Mesenteric fat pad (tissue), 1 donor: ENCODE data around the gene PADI6. TPM values are rescaled to one million over a fixed set of nuclear protein-coding genes. Genes with fewer than 3 reads are reported as not detected.

Source experiments
- DNase-seq: peaks from one replicate; pipeline ENCODE4 v3.0.0-alpha.2; 2020; ENCODE audit warnings: low spot score
- long read RNA-seq: library from polyadenylated mRNA; unstranded; transcript quantifications from one replicate; pipeline ENCODE4 v2.0.0, GENCODE V29; 2020
- total RNA-seq: library from RNA; stranded (reverse); fragmentation: NEBNext Ultra II Directional; extraction: Animal tissue kit (Norgen Biotek cat#: 25700); gene quantifications from one replicate; pipeline ENCODE4 v1.2.1, GENCODE V29; 2021
- donor health status: DM: yes; HTN: yes; CAD: no.

PADI6 gene
- total RNA-seq, result not detected
- long read RNA-seq, result 0 reads

DNA sequence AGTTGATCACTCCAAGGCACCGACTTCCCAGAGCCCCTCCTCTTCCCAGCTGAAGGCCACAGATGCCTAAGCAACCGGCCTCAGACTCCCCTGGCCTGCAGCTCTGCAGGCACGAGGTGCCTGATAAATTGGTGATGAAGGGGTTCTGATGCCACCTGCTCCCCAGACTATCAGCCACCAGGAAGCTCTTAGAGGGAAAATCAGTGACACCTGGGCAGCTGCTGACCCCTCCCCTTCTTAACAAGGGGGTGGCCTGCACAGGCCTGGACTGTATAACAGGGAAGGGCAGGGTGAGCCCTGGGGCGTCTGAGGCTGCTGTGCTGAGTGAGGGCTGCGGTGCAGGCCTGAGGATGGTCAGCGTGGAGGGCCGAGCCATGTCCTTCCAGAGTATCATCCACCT is at the start of gene PADI6:
Gene PADI6 (plus strand): TSS at position 301 of the 400 bp plus-strand sequence. CDS start 50 bp downstream, at position 351.
- no peak for DNase-seq

DNA sequence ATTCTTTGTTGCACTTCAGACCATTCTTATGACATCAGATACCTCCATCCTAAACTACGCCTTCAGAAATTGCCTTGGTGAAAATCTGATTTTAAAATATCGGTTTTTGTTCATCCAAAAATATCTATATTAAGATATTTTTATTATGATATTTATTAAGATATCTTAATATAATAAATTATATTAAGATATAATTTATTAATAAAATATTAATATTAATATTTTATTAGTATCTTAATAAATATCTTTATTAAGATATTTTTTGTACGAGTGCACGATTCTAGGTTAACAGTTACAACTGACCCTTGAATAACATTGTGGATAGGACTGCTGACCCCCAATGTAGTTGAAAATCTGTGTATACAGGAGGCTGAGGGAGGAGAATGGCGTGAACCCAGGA is 43.1 kb upstream of the PADI6 start:
- DNase-seq, result no peak

DNA sequence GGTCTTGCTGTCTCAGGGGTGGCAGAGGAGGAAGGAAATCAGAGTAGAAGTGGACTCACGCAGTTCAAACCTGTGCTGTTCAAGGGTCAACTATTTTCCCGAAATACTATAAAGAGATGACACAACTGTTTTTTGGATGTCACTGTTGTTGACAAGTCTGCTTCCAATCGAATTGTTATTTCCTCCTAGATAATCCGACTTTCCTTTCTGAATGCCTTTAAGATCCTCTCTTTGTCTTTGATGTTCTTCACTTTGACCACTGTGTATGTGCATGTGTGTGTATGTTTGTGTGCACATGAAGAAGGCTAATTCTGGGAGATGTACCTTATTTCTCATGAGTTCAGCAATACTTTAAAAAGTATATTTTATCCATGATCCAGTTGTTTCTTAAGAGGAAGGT is 42.4 kb upstream of the PADI6 start:
- no peak for DNase-seq

DNA sequence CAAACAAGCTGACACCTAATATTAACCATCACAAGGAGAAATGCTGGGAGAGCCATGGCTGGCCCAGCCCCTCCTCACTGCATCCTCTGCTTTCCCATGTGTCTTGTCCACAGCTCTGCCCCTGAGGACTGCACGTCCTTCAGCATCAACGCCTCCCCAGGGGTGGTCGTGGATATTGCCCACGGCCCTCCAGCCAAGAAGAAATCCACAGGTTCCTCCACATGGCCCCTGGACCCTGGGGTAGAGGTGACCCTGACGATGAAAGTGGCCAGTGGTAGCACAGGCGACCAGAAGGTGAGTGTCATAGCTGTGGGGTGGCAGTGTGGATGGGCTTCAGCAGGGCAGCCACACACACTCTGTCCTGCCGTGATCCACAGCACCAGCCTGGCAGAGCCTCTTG is 41.1 kb upstream of the PADI6 start:
- no peak for DNase-seq

DNA sequence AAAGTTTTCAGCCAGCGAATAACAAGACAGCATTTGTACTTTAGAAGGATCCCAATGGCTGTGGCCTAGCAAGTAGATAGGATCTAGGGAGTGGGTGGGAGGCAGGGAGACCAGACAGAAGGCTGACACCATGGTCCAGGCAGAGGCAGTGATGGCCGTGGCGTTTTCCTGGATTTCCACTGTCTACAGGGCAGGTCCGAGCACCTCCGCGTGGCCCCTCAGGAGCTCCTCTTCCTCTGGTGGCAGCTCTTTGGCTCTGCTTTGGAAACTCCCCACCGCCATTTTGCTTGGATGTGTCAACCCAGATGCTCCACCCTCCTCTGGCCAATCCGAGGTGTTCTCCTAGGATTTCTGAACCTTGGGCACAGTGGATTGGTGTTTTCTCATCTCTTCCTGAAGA is 38.9 kb upstream of the PADI6 start:
- DNase-seq, result no peak

DNA sequence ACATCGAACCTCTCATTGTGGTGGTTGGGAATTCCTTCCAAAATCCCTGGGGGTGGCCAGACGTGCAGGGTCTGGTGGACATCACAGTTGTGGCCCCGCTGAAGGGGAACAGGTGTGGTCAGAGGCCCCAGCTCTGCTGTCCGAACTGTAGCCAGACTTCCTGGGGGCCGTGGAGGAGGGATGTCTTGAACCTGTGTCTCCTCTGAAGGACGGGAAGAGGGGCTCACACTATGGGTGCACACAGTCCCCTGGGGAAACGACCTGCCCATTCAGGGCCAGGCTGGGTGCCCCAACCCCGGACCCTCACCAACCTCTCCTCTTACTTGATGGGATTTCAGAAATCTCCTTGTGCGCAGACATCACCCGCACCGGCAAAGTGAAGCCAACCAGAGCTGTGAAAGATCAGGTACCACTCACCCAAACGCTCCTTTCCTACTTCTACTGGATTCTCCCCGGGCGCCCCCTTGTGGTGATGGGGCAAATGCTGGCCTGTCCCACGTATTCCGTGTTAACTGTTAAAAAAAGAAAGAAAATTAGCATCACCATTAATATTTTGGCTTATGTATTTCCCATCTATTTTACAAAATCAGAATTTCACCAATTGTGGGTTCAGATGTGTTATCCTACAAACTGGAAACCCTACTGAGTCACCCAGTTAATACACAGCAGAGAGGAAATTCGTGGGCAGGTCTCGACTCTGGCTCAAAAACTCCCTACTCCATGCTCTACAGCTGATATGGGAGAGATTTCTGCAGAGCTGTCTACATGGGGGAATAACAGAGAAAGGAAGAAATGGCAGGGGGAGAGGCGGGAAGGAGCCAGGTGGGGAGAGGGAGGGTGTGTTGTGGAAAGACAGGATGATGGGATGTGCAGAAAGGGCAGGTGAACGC is 35.9 kb upstream of the PADI6 start:
- DNase-seq, result no peak

DNA sequence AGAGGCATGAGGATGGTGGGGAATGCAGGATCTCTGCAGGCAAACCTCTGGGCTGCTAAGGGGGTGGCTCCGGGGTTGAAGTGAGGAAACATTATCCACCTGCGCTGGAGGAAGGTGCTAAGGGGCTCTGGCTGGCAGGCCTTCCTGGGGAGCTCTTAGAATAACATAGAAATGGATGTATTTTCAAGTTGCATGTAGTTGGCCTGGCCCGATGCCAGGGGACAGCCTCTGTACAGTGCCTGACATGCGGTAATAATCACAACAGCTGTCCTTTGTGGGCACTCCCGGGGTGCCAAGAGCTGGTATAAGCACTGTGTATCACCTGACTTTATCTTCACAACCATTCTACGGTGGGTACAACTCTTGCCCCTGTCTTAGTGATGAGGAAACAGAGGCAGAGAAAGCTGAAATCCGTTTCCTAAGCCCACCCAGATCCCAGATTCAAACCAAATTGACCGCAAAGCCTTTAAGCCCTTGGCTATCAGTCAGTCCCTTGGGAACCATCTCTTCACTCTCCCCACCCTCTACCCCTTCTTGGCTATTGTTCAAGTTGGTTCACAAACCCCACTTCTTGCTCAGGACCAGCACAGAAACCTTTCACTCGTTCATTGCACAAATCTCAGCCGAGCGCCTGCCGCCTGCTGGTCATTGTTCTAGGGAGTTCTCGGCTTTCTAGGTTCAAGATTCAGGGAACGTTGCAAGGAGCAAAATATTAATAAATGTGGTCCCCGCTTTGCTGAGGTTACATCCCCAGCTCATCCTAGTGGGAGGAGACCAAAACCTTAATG is 33.1 kb upstream of the PADI6 start:
- DNase-seq, result peak; percentile 75

DNA sequence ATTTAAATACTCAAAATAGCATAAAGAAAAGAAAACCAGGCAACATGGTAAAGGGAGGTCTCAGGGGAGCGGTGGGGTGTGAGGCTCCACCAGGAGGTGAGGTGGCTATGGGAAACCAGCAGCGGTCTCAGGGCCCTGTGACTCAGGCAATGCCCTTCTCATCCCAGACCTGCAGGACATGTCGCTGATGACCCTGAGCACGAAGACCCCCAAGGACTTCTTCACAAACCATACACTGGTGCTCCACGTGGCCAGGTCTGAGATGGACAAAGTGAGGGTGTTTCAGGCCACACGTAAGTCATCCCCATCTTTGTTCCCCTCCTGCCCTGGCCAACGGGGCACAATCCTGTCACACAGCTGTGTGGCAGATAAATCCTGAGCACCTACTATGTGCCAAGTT is 32.5 kb upstream of the PADI6 start:
- peak; percentile 57 for DNase-seq

DNA sequence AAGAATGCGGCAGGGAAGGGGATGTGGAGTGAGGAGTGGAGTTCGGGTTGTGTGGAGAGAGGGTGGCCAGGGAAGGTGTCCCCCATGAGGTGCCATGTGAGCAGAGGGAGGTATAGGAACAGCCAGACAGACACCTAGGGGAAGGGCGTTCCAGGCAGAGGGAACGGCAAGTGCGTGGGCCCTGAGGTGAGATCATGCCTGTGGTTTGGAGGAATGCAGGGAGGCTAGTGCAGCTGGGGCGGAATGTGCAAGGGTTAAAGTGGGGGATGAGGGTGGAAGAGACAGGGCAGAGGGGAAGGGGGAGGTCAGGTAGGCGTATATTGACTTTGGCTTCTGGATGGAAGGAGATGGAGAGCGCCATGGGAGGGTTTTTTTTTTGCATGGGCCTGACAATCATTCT is 31.6 kb upstream of the PADI6 start:
- DNase-seq, result peak; percentile 20

DNA sequence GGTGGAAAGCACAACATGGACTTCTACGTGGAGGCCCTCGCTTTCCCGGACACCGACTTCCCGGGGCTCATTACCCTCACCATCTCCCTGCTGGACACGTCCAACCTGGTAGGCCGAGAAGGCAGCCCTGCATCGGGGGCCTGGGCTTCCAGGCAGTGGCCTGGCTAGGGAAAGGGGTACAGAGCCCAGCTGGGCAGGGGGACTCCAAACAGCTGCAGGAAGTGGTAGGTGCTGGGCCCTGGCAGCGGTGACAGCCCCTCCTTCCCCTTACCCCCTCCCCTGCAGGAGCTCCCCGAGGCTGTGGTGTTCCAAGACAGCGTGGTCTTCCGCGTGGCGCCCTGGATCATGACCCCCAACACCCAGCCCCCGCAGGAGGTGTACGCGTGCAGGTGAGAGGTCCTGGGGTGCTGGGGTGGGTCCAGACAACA is 30.0 kb upstream of the PADI6 start:
- peak; percentile 82 for DNase-seq

DNA sequence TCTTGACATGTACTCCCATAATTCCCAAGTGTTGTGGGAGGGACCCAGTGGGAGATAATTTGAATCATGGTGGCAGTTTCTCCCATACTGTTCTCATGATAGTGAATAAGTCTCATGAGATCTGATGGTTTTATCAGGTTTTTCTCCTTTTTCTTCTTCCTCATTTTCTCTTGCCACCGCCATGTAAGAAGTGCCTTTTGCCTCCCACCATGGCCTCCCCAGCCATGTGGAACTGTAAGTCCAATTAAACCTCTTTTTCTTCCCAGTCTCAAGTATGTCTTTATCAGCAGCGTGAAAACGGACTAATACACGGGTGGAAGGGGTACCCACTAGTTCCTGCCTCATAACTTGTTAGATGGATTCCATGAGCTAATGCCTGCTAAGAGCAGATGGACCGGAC is 26.5 kb upstream of the PADI6 start:
- DNase-seq, result peak; percentile 11

DNA sequence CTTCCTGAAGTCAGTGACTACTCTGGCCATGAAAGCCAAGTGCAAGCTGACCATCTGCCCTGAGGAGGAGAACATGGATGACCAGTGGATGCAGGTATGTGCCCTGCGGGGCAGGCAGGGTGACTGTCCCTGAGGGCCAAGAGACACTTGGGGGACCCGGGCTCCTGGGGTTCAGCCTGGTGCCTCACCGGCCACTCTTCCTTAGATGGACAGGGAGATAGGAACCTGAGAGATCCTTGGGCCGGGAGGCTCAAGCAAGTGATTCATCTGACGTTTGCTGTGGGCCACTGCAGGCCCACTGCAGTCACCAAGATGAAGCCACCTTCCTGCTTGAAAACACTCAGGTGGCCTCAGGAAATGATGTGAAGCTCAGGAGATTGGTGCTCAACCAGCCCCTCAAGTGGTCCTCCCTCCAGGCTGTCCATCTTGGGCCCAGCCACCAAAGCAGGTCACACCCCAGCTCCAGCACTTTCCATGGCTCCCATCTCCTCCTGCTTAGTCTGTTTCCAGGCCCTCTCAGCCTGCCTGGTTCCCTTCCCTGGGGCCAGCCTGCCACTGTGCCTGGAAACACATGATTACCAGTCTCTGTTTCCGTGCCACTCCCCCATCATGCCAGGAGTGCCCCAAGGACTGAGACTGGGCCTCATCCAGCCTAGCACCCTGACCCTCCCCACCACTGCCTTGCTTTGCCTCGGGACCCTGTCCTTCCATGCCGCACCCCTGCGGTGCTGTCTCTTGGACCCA is 25.8 kb upstream of the PADI6 start:
- peak; percentile 79 for DNase-seq

DNA sequence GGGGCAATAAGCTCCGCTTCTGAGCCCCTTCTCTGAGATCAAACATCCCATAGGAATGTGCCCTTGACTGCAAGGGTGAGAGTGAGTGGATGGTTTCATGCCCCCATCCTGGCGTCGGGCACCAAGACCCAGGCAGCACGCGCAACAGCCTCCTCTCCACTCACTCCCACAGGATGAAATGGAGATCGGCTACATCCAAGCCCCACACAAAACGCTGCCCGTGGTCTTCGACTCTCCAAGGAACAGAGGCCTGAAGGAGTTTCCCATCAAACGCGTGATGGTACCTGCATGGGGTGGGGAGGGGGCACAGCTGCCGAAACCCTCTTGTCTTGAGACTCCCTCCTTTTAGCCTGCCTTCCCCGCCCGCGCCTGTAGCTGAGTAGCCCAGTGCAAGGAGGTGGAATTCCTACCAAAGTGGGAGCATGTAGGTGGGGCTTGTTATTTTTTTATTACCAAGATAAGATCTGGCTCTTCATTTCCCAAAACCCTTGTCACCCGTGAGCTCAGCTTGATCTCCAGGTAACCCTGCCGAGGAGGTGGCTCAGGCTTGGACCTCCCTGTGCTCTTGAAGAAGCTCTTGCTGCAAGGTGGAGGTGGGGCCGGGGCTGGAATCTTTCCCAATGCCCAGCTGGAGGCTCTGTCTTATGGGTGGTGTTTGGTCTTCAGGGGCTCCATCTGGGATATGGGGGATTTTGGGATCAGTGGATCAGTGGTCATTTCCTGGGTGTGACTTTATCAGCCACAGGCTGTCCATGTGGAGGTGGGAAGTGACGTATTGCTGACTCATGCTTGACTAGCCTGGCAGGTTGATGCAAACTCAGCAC is 24.0 kb upstream of the PADI6 start:
- DNase-seq, result peak; percentile 69

DNA sequence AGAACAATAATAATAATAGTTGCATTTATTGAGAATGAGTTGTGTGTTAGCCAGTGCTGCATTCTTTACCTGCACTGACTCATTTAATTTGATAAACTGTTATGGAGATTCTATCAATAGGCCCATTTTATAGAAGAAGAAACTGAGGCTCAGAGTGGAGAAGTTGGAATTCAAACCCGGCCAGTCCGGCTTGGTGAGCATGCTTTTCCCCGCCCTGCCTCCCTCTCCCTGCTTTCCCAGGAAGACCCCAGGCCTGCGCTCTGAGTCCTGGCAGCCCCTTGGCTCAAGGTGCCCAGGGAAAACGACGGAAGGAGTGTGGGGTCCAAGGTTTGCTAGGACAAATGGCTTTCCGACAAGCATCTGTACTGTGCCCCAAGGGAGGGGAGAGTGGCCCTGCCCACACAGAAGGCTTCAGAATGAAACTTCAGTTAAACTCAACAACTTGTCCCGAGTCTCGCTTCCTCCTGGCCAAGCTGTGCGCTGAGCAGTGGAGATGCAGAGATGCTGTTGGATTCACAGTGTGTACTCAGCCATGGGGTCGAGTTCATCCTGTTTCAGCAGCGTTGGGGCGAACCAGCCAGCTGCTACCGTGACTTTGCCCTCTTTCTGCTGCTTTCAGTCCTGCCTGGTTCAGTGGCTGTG is 23.3 kb upstream of the PADI6 start:
- DNase-seq, result peak; percentile 39

DNA sequence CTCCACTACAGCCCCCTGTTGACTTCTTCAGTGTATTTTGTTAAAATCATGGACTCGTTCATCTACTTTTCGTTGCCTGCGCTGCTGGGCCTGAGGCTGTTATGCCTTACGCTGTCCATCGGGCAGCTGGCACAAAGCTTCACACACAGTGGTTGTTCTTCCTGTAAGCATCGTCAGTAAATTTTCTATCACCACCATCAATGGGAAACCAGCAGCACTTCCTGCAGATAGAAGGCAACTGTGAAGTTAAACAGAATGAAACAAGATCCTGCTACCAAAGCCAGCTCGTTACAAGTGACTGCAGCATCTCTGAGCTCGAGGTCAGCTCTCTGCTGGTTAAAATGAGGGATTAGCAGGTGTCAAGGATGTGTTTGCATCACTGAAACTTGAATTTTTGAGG is 21.9 kb upstream of the PADI6 start:
- DNase-seq, result no peak

DNA sequence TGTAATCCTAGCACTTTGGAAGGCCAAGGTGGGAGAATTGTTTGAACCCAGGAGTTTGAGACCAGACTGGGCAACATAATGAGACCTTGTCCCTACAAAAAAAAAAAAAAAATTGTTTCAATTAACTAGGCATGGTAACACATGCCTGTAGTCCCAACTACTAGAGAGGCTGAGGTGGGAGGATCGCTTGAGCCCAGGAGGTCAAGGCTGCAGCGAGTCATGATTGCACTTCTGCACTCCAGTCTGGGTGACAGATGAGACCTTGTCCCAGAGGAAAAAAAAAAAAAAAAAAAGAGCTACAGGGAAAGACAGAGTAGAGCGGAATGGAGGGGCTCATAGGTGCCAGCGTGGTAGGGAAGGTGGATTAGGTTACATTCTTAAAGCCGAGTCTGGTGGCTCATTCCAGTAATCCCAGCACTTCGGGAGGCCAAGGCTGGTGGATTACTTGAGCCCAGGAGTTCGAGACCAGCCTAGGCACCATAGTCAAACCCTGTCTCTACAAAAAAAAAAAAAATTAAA is 21.0 kb upstream of the PADI6 start:
- no peak for DNase-seq

DNA sequence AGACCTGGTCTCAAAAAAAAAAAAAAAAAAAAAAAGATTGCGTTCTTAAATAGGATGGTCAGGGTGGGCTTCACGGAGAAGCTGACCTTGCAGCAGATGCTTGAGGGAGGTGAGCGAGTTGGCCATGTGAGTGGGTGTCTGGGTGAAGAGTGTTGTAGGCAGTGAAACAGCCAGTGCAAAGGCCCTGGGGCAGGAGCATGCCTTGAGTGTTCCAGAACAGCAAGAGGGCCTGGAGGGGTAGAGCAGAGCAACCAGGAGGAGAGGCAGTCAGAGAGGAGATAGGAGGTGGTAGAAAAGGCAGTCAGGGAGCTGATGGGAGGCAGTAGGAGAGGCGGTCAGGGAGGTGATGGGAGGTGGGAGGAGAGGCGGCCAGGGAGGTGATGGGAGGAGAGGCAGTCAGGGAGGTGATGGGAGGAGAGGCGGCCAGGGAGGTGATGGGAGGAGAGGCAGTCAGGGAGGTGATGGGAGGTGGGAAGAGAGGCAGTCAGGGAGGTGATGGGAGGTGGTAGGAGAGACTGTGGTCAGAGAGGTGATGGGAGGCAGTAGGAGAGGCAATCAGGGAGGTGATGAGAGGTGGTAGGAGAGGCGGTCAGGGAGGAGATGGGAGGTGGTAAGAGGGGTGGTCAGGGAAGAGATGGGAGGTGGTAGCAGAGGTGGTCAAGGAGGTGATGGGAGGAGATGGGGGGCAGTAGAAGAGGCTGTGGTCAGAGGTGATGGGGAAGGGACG is 20.2 kb upstream of the PADI6 start:
- DNase-seq, result no peak

DNA sequence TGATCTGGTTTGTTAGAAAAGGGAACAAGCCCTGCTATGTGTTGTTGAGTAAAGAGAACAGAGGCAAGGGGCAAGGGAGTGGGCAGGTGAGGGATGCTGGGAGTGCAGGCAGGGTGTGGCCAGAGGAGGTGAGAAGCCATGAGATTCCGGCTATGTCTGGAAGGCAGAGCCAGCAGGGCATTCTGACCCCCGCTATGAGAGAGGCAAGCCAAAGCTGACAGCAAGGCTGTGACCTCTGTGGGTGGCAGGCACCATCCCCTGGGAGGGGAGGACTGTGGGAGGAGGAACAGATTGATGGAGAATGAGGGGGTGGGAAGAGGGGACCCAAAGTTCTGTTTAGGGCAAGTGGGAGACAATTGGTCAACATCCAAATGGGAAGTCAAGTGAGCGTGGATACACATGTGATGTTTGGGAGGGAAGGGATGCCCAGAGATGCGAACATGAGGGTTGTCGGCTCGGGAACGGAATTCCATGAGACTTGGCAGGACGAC is 19.5 kb upstream of the PADI6 start:
- DNase-seq, result no peak

DNA sequence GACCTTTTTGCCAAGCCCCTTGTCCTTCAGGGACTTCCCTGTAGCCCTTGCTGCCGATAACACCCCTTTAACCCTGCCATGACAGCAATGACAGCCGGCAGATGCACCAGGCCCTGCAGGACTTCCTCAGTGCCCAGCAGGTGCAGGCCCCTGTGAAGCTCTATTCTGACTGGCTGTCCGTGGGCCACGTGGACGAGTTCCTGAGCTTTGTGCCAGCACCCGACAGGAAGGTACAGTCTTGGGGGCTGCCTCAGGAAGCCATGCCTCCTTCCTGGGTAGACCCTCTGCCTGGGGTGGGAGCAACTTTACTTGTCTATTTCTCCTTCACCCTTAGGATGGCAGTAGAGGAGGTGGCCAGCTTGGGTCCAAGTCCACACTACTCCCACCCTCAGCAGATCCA is 16.1 kb upstream of the PADI6 start:
- DNase-seq, result no peak
